Thyroid gland (tissue), 4 donors: ENCODE measurements around the gene RNF148.

ENCODE experiments used
- POLR2A ChIP-seq, 2 donors: fragments of 450-650 bp; IDR thresholded peaks; one replicate each; pipeline ENCODE4 v1.6.1; 2017; ENCODE audit warnings: antibody characterized with exemption in 2 of 2, mild to moderate bottlenecking in 2 of 2, moderate library complexity in 1 of 2
- TF ChIP-seq, protein P1 (sequence below), 6 experiments: fragments of 200-600 bp in 3 of 6; fragments of 450-650 bp in 3 of 6; sonication (generic) in 3 of 6; IDR thresholded peaks; one replicate each; pipeline ENCODE4 v1.5.1; 2016 to 2019; ENCODE audit warnings: antibody characterized with exemption in 6 of 6, mild to moderate bottlenecking in 2 of 6, inconsistent platforms in 1 of 6, moderate library complexity in 1 of 6

DNA sequence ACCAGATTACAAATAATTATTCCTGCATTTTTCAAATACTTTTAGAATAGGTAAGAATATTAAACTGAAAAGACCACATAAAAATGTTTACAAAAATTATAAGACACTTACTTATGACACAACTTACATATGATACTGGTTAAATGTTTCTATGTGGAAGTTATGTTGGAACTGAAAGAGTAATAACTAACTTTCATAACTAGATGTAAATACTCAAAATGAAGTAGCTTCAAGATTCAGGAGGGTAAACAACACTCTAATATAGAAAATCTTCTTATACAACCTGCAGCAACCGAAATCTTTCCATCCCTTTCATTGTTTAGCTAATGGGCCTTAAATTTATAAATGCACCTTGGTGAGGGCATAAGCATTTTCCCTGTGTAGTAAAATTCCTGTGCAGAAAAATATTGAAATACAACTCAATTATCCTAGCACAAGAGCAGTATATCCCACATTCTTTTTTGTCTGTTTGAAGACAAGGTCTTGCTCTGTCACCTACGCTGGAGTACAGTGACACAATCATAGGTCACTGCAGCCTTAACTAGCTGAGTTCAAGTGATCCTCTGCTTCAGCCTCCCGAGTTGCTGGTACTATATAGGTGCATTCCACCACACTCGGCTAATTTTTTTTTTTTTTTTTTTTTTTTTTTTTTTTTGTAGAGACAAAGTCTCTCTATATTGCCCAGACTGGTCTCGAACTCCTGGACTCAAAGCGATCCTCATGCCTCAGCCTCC, 14.8 kb upstream of the RNF148 start:
- TF ChIP-seq, protein P1, sequence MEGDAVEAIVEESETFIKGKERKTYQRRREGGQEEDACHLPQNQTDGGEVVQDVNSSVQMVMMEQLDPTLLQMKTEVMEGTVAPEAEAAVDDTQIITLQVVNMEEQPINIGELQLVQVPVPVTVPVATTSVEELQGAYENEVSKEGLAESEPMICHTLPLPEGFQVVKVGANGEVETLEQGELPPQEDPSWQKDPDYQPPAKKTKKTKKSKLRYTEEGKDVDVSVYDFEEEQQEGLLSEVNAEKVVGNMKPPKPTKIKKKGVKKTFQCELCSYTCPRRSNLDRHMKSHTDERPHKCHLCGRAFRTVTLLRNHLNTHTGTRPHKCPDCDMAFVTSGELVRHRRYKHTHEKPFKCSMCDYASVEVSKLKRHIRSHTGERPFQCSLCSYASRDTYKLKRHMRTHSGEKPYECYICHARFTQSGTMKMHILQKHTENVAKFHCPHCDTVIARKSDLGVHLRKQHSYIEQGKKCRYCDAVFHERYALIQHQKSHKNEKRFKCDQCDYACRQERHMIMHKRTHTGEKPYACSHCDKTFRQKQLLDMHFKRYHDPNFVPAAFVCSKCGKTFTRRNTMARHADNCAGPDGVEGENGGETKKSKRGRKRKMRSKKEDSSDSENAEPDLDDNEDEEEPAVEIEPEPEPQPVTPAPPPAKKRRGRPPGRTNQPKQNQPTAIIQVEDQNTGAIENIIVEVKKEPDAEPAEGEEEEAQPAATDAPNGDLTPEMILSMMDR (IDR thresholded peaks at IDR 0.05), result no peak
- no peak for TF ChIP-seq POLR2A (IDR thresholded peaks at IDR 0.05)
